ENCODE results near the gene TLNRD1. TPM values are rescaled to one million over a fixed set of nuclear protein-coding genes. Genes with fewer than 3 reads are reported as not detected.
"Not testable (repeated sequence)": the region's sequence is repeated elsewhere in the genome, so short reads cannot be mapped to it uniquely, and the experiment has no call there.

TLNRD1 gene
- total and polyA plus RNA-seq, 3 donors from 2014 or later = 2.6 to 14.9 (median 11.5) TPM

GRCh38 chr15:80957556-80957955 lies 43.2 kb upstream of the TLNRD1 start:
- no peaks in the 10 kb centered on the region for H3K9me3 ChIP-seq
- H3K4me1 ChIP-seq = no peaks in the 10 kb centered on the region
- no peak overlapping the region for H3K4me3 ChIP-seq
- intact Hi-C loops (cut with DNase I; ENCODE audit: low total_unique reads) = loop anchor here (10.0 kb wide), 1 partner anchor 173 kb away; no protein-coding TSS in a partner anchor
- H3K36me3 ChIP-seq (ENCODE audit: low read depth, missing control alignments) = no peaks in the 10 kb centered on the region
- no peaks in the 10 kb centered on the region for H3K27me3 ChIP-seq
- TF ChIP-seq POLR2A (IDR thresholded peaks at IDR 0.05) (no peak), CTCF (IDR thresholded peaks at IDR 0.05) (no peak)
- DNase-seq = no peak
- WGBS, 2 donors = 88 to 89% methylated on average over 2 of the region's 2 CpGs
- H3K27ac ChIP-seq = no peak overlapping the region

DNA sequence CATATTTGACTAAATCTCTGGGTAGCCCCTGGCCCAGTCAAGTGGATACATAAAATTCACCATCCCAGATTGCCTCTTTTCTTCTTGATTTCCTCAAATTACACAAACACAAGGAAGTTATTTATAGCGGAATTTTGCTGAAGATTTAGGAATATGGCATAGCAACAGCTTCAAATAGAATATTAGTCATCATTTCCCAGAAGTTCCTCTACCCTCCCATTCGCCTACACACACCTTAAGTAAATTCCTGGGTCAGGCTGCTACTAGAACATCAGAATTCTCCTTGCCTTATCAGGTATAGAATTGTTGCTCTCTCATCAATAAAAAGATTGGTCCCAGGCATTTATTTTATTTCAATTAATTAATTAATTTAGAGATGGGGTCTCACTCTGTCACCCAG lies 42.7 kb upstream of the TLNRD1 start:
- no peaks in the 10 kb centered on the region for H3K9me3 ChIP-seq
- DNase-seq = no peak
- no peaks in the 10 kb centered on the region for H3K27me3 ChIP-seq
- no peaks in the 10 kb centered on the region for H3K36me3 ChIP-seq (ENCODE audit: low read depth, missing control alignments)
- H3K27ac ChIP-seq = no peak overlapping the region
- 93 to 100% methylated on average over 2 of the region's 2 CpGs for WGBS, 2 donors
- H3K4me3 ChIP-seq = no peak overlapping the region
- H3K4me1 ChIP-seq = no peaks in the 10 kb centered on the region
- TF ChIP-seq CTCF (IDR thresholded peaks at IDR 0.05) (no peak), POLR2A (IDR thresholded peaks at IDR 0.05) (no peak)
- intact Hi-C loops (cut with DNase I; ENCODE audit: low total_unique reads) = loop anchor here (10.0 kb wide), 1 partner anchor 173 kb away; no protein-coding TSS in a partner anchor

DNA sequence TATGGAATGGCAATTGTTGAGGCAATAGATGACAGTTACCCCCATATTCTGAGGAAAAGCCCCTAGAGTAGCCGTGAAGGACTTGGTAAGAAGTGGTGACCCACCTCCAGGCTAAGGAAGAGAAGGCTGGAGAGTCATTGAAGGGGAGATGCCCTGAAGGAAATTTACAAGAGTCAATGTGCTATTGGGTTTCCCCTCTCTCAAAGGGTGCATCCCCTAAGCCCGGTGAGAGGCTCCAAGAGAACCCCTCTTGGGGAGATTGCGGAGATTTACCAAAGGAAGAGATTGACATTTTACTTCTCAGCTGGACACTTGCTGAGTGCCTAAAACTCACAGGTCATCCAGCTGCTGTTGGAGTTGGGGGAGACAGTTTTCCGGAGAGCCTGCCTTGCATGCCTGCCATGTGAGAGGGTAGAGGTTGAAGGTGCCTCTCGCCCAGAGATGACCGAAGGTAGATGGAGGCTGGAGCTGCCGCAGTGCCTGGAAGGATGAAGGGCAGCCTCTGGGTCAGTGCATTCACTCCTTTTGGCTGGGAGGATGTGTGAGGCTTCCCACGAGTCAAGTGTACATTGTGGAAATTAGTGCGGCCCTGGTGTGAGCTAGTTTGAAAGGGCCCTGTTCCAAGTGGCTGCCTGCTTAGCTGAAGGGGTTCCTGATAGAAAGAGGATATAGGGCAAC lies 41.8 kb upstream of the TLNRD1 start:
- intact Hi-C loops (cut with DNase I; ENCODE audit: low total_unique reads) = loop anchor here (10.0 kb wide), 1 partner anchor 174 kb away; no protein-coding TSS in a partner anchor
- Histone ChIP-seq H3K9me3 (no peaks in the 10 kb centered on the region), H3K4me3 (no peak overlapping the region), H3K4me1 (no peaks in the 10 kb centered on the region), H3K36me3 (ENCODE audit: low read depth, missing control alignments) (no peaks in the 10 kb centered on the region), H3K27me3 (no peaks in the 10 kb centered on the region), H3K27ac (no peak overlapping the region)
- 95 to 96% methylated on average over 9 of the region's 9 CpGs for WGBS, 2 donors
- DNase-seq = no peak
- TF ChIP-seq POLR2A (IDR thresholded peaks at IDR 0.05) = no peak
- no peak for TF ChIP-seq CTCF (IDR thresholded peaks at IDR 0.05)

- intact Hi-C loops (cut with DNase I; ENCODE audit: low total_unique reads); H3K36me3 ChIP-seq (ENCODE audit: low read depth, missing control alignments); H3K4me1 ChIP-seq; DNase-seq; H3K27me3 ChIP-seq; H3K9me3 ChIP-seq; H3K4me3 ChIP-seq; H3K27ac ChIP-seq: not testable (repeated sequence)
Observed at GRCh38 chr15:80965454-80965853, 35.3 kb upstream of the TLNRD1 start.

DNA sequence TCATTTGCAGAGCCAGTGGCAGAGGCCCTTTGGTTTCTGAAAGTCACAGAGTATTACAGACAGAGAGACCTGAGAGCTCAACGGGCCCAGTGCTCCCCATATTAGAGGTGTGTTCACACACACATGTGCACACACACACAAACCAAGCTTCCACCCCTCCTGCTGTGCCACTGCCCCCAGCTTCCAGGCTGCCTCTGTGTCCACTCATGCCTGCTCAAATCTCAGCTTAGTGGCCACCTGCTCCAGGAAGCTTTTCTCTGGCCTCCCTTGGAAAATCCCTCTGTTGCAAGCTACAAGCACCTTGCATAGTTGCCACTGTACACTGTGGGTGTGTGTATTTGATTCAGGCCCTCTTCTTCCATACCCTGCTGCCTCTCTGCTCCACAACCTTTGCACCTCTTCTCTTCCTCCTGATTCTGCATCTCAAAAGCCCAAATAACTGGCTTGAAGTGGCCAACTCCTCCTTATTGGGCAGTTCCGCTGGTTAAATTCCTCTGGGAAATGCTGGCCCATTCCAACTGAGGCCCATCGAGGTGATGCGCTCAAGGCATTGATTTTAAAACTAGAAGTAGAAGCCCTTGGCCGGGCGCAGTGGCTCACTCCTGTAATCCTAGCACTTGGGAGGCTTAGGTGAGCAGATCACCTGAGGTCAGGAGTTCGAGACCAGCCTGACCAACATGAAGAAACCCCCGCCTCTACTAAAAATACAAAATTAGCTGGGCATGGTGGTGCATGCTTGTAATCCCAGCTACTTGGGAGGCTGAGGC lies 34.1 kb upstream of the TLNRD1 start:
- WGBS, 2 donors = 92% methylated on average over 8 of the region's 8 CpGs
- no peak for DNase-seq
- no peaks in the 10 kb centered on the region for H3K9me3 ChIP-seq
- H3K27me3 ChIP-seq = no peaks in the 10 kb centered on the region
- no peaks in the 10 kb centered on the region for H3K4me1 ChIP-seq
- intact Hi-C loops (cut with DNase I; ENCODE audit: low total_unique reads) = no loop called here
- no peak overlapping the region for H3K4me3 ChIP-seq
- TF ChIP-seq POLR2A (IDR thresholded peaks at IDR 0.05) (no peak), CTCF (IDR thresholded peaks at IDR 0.05) (no peak)
- no peak overlapping the region for H3K27ac ChIP-seq
- H3K36me3 ChIP-seq (ENCODE audit: low read depth, missing control alignments) = no peaks in the 10 kb centered on the region
